B cell (primary cell): Measurements from ENCODE around the gene SOX18. TPM values are rescaled to one million over a fixed set of nuclear protein-coding genes. Genes with fewer than 3 reads are reported as not detected.

Experiments
- ATAC-seq: fragments of 200-7000 bp; cut with Tn5 transposase; one replicate; pipeline ENCODE4 v1.10.0; 2021; ENCODE audit warnings: low read depth, mild to moderate bottlenecking, moderate number of reproducible peaks, moderate library complexity
- CTCF ChIA-PET: fragments of 350-600 bp; sonication (Branson Sonifier 250); formaldehyde crosslinking; loops from one replicate; lab custom pipeline; 2021; ENCODE audit warnings: antibody characterized with exemption, inconsistent platforms; lab: Charles Lee
- POLR2A ChIA-PET: fragments of 350-600 bp; sonication (Branson Sonifier 250); formaldehyde crosslinking; loops from one replicate; lab custom pipeline; 2021; ENCODE audit warnings: antibody characterized with exemption; lab: Charles Lee
- DNase-seq: peaks from one replicate; pipeline ENCODE4 v3.0.0; 2013
- H2AFZ ChIP-seq: 2 replicates; pipeline ENCODE4 v1.6.1; 2012; ENCODE audit warnings: mild to moderate bottlenecking, low read depth, low read length; ENCODE audit not compliant: insufficient read depth, poor library complexity, severe bottlenecking
- H3K27ac ChIP-seq, 2 donors: 1 replicate in 1 of 2; 2 replicates in 1 of 2; pipeline ENCODE4 v1.5.1; 2012 to 2013; ENCODE audit warnings: low read length in 2 of 2, mild to moderate bottlenecking in 2 of 2, moderate library complexity in 1 of 2
- H3K27me3 ChIP-seq, 4 experiments: fragments of 200-600 bp in 1 of 4; sonication (generic) in 1 of 4; replicated peaks in 1 of 4; 1 replicate in 2 of 4; 2 replicates in 2 of 4; pipeline versions ENCODE4 v1.6.1 to v1.7.0; 2013 to 2016; ENCODE audit warnings: low read length in 3 of 4, mild to moderate bottlenecking in 2 of 4, mixed read lengths in 1 of 4, moderate library complexity in 1 of 4; ENCODE audit not compliant: insufficient read depth in 4 of 4, control insufficient read depth in 3 of 4; ENCODE audit errors: control extremely low read depth in 1 of 4
- H3K36me3 ChIP-seq, 2 experiments: replicated peaks in 1 of 2; 1 replicate in 1 of 2; 2 replicates in 1 of 2; pipeline versions ENCODE4 v1.6.1 to v1.7.1; 2013; ENCODE audit warnings: low read length in 1 of 2; ENCODE audit not compliant: insufficient read depth in 2 of 2, control insufficient read depth in 1 of 2; ENCODE audit errors: control extremely low read depth in 1 of 2, extremely low read depth in 1 of 2
- H3K4me1 ChIP-seq, 2 donors: fragments of 200-600 bp in 1 of 2; sonication (generic) in 1 of 2; 1 replicate in 1 of 2; 2 replicates in 1 of 2; pipeline versions ENCODE4 v1.5.1 to v1.6.1; 2013 to 2017; ENCODE audit warnings: low read length in 2 of 2; ENCODE audit not compliant: control insufficient read depth in 2 of 2, insufficient read depth in 2 of 2
- H3K4me2 ChIP-seq: replicated peaks from 2 replicates; pipeline ENCODE3; 2012; ENCODE audit warnings: mild to moderate bottlenecking, low read depth, low read length; ENCODE audit not compliant: poor library complexity, severe bottlenecking
- H3K4me3 ChIP-seq, 5 experiments: fragments of 200-600 bp in 1 of 5; sonication (generic) in 1 of 5; 1 replicate in 3 of 5; 2 replicates in 2 of 5; pipeline versions ENCODE4 v1.5.1 to v1.7.0; 2011 to 2016; ENCODE audit warnings: low read length in 4 of 5, mild to moderate bottlenecking in 4 of 5, low read depth in 2 of 5, control low read depth in 1 of 5, moderate library complexity in 1 of 5; ENCODE audit not compliant: insufficient read depth in 1 of 5; ENCODE audit errors: control extremely low read depth in 1 of 5, extremely low read depth in 1 of 5
- H3K79me2 ChIP-seq: fragments of 200-600 bp; sonication (generic); one replicate; pipeline ENCODE4 v1.6.0; 2016; ENCODE audit warnings: low read length; ENCODE audit not compliant: control insufficient read depth, insufficient read depth
- H3K9ac ChIP-seq: fragments of 200-600 bp; sonication (generic); 2 replicates; pipeline ENCODE4 v1.6.1; 2017; ENCODE audit warnings: mild to moderate bottlenecking, low read length, moderate library complexity
- H3K9me3 ChIP-seq, 3 donors: one replicate each; pipeline versions ENCODE4 v1.6.1 to v1.7.1; 2013; ENCODE audit warnings: low read length in 2 of 3; ENCODE audit not compliant: control insufficient read depth in 2 of 3, insufficient read depth in 1 of 3; ENCODE audit errors: control extremely low read depth in 1 of 3
- H4K20me1 ChIP-seq: 2 replicates; pipeline ENCODE4 v1.6.0; 2012; ENCODE audit warnings: mild to moderate bottlenecking, low read length; ENCODE audit not compliant: insufficient read depth, control insufficient read depth, poor library complexity, severe bottlenecking
- H3K27ac Mint-ChIP-seq: one replicate; pipeline ENCODE4 v1.8.0; 2021; ENCODE audit warnings: mixed read lengths
- H3K27me3 Mint-ChIP-seq: one replicate; pipeline ENCODE4 v1.8.0; 2021; ENCODE audit warnings: mixed read lengths
- H3K4me1 Mint-ChIP-seq: one replicate; pipeline ENCODE4 v1.8.0; 2021; ENCODE audit warnings: mixed read lengths
- H3K4me3 Mint-ChIP-seq: one replicate; pipeline ENCODE4 v1.8.0; 2021; ENCODE audit warnings: mixed read lengths
- H3K9me3 Mint-ChIP-seq: one replicate; pipeline ENCODE4 v1.8.0; 2022; ENCODE audit warnings: mixed read lengths; ENCODE audit not compliant: insufficient read depth
- EZH2 ChIP-seq: IDR thresholded peaks from 2 replicates; pipeline ENCODE4 v1.6.1; 2012; ENCODE audit warnings: borderline replicate concordance, low read depth, mild to moderate bottlenecking, moderate library complexity, low read length; ENCODE audit not compliant: insufficient read depth, poor library complexity, severe bottlenecking
- WGBS: methylation state at CpG from one replicate; pipeline ENCODE4 v1.1.5; 2013; ENCODE audit warnings: missing lambda C conversion rate; ENCODE audit not compliant: insufficient coverage; 5-methylcytosine and 5-hydroxymethylcytosine counted together
- intact Hi-C: fragments of 100-400 bp; cut with micrococcal nuclease; formaldehyde crosslinking; loops from one replicate; pipeline ENCODE4 v1.10.0; 2022
- polyA plus RNA-seq: library from polyadenylated mRNA; depleted of rRNA; stranded (reverse); fragments of >200 nt; gene quantifications from 2 replicates; pipeline ENCODE4 v1.2.3, GENCODE V29; 2012
- total RNA-seq, 2 donors: library from RNA; stranded (reverse); fragments of 120-200 nt in 1 of 2; gene quantifications; 1 replicate in 1 of 2; 2 replicates in 1 of 2; pipeline versions ENCODE4 v1.2.3 to v1.2.4, GENCODE V29; 2013 to 2022
- TF ChIP-seq, protein P1 (sequence below): fragments of 200-600 bp; IDR thresholded peaks from one replicate; pipeline ENCODE4 v1.8.0; 2022; ENCODE audit warnings: antibody characterized with exemption, mild to moderate bottlenecking

The SOX18 gene
- total and polyA plus RNA-seq, 2 donors (not counting 1 experiment from before 2014, with no cell fraction given) = not detected

DNA sequence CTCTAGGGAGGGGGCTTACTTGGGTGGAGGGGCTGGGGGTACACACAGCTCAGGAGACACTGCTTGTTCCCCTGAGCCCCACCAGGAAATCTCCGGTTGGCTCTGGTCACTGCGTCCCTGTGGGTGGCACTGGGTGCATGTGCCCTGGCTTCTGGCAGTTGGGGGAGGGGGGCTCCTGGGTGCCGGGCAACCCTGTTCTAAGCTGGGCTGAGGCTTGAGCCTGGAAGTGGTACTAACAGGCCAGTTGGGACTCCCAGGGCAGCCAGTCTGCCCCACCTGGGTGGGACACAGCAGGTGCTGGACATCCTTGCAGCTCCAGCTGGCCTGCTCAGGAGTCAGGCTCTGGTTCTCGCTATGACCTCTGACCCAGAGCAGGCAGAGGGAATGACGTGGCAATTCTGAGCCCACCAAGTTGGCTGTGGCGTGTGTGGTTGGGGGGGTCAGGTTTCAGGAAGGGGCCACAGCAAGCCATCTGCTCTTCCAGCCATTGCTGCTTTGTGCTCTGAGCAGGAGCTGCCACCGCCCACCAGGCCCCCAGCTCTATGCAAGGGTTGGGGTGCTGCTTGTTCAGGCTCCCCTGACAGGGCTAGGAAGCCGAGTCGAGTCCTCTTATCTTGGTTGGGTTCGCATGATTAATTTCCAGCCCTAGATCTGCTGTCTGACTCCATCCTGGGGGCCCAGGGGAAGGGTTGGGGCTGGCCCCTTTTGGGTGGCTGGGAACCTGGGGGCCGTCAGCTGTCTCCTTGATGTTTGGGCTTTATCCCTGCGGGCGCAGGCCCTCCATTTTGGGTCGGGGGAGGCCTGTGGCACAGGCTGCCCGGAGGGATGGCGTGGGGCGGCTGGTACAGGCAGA, 12.9 kb downstream of the SOX18 start:
- Histone ChIP-seq H3K9me3 (no peaks in the 10 kb centered on the region), H3K27me3 (peaks cover 0 to 17% (median 8%) of the 10 kb centered on the region in 4 experiments), H2AFZ (no peak overlapping the region), H3K36me3 (peaks cover 0 to 11% of the 10 kb centered on the region in 2 experiments), H3K9ac (no peak overlapping the region), H3K79me2 (no peaks in the 10 kb centered on the region), H3K27ac (no peak overlapping the region), H3K4me1 (peaks cover 23 to 25% of the 10 kb centered on the region in 2 donors), H3K4me3 (no peak overlapping the region), H3K4me2 (no peak overlapping the region), H4K20me1 (peaks cover 6% of the 10 kb centered on the region)
- Mint-ChIP-seq H3K27ac (no peak overlapping the region), H3K4me1 (peaks cover 17% of the 10 kb centered on the region), H3K9me3 (no peaks in the 10 kb centered on the region), H3K4me3 (no peak overlapping the region), H3K27me3 (peaks cover 7% of the 10 kb centered on the region)
- ChIA-PET CTCF (interaction anchor here (0.7 to 6.4 kb wide), 6 partner anchors 47 to 595 kb away, joined by 3 to 108 read pairs (median 3); partner anchors contain the start of gene LKAAEAR1), POLR2A (interaction anchor here (0.5 kb wide), 1 partner anchor 540 kb away, joined by 4 read pairs; no protein-coding TSS in a partner anchor)
- 49% methylated on average over 11 of the region's 17 CpGs for WGBS
- ATAC-seq (no peak), DNase-seq (no peak)
- TF ChIP-seq, protein P1, sequence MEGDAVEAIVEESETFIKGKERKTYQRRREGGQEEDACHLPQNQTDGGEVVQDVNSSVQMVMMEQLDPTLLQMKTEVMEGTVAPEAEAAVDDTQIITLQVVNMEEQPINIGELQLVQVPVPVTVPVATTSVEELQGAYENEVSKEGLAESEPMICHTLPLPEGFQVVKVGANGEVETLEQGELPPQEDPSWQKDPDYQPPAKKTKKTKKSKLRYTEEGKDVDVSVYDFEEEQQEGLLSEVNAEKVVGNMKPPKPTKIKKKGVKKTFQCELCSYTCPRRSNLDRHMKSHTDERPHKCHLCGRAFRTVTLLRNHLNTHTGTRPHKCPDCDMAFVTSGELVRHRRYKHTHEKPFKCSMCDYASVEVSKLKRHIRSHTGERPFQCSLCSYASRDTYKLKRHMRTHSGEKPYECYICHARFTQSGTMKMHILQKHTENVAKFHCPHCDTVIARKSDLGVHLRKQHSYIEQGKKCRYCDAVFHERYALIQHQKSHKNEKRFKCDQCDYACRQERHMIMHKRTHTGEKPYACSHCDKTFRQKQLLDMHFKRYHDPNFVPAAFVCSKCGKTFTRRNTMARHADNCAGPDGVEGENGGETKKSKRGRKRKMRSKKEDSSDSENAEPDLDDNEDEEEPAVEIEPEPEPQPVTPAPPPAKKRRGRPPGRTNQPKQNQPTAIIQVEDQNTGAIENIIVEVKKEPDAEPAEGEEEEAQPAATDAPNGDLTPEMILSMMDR = no peak
- no peak for TF ChIP-seq EZH2
- intact Hi-C loops = loop anchor here (5.0 kb wide), 1 partner anchor 66 kb away; no protein-coding TSS in a partner anchor

DNA sequence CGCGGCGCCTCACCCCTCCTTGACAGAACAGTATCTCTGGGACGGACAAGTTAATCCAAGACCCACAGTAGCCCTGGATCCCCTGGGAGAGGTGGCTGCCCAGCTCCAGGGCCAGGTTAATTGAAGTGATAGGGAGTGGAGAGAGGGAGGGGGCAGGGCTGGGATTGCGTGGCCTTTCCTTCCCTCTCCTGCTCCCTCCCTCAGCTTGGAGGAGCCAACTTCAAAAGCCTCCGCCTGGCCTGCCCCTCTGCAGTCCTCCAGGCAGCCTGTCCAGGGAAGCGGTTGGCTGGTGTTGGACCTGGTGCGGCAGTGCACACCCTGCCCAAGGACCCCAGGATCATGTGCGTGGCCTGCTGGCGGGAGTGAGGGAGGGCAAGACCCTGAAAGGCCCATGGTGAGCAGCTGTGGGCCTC, 13.5 kb downstream of the SOX18 start, which contains the start of gene C20orf204:
Gene C20orf204 (plus strand): TSS at position 250 of the 413 bp plus-strand sequence. CDS start 142 bp downstream, at position 392.
- no peak within 1 kb of the TSS for H2AFZ ChIP-seq
- CTCF ChIA-PET = interaction anchor here (6.4 kb wide), 1 partner anchor 84 kb away, joined by 108 read pairs; no protein-coding TSS in a partner anchor
- ATAC-seq (no peak), DNase-seq (no peak)
- no peak within 1 kb of the TSS for H3K4me3 ChIP-seq
- H3K9me3 ChIP-seq = no peaks in the 10 kb centered on the region
- intact Hi-C loops = loop anchor here (5.0 kb wide), 1 partner anchor 66 kb away; no protein-coding TSS in a partner anchor
- peaks cover 15% of the 10 kb centered on the region for H3K4me1 Mint-ChIP-seq
- H3K4me1 ChIP-seq = peaks cover 19 to 20% of the 10 kb centered on the region in 2 donors
- no peaks in the 10 kb centered on the region for H3K79me2 ChIP-seq
- 95% methylated on average over 7 of the region's 10 CpGs for WGBS
- TF ChIP-seq, protein P1 = no peak
- no peak for TF ChIP-seq EZH2
- no peak within 1 kb of the TSS for H3K4me2 ChIP-seq
- no peak within 1 kb of the TSS for H3K4me3 Mint-ChIP-seq
- peaks cover 6% of the 10 kb centered on the region for H4K20me1 ChIP-seq
- H3K27me3 Mint-ChIP-seq = peaks cover 5% of the 10 kb centered on the region
- peaks cover 0 to 15% of the 10 kb centered on the region in 2 experiments for H3K36me3 ChIP-seq
- H3K27ac Mint-ChIP-seq = no peak within 1 kb of the TSS
- H3K27me3 ChIP-seq = peaks cover 0 to 16% (median 7%) of the 10 kb centered on the region in 4 experiments
- POLR2A ChIA-PET = no interaction called here
- no peak within 1 kb of the TSS for H3K9ac ChIP-seq
- H3K27ac ChIP-seq = no peak within 1 kb of the TSS
- H3K9me3 Mint-ChIP-seq = no peaks in the 10 kb centered on the region
